HUDEP-2 (cell line): ENCODE data around the gene ZNF33A.
"Not testable (repeated sequence)": the region's sequence is repeated elsewhere in the genome, so short reads cannot be mapped to it uniquely, and the experiment has no call there.

Experiments
- DNase-seq, 76 experiments: peaks; one replicate each; lab custom pipeline; 2025; ENCODE audit not compliant: unreplicated experiment in 76 of 76; lab: John Stamatoyannopoulos, UW

ZNF33A gene

DNA sequence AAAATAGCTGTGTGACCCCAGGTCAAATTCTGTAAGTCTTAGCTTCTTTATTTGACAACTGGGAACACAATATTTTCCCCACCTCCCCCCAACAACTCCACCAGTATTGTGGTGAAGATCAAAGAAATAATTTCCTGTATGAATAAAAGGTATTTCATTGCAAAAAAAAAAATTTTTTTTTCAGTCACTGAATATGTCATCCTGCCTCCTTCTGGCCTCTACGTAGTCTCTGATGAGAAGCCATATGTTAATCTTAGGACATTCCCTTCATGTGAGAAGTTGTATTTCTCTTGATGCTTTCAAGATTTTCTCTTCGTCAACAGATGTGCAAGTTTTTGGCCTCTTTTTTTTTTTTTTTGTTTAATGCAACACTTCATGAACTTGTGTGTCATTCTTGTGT lies 33.0 kb downstream of the ZNF33A start:
- DNase-seq: no peak

DNA sequence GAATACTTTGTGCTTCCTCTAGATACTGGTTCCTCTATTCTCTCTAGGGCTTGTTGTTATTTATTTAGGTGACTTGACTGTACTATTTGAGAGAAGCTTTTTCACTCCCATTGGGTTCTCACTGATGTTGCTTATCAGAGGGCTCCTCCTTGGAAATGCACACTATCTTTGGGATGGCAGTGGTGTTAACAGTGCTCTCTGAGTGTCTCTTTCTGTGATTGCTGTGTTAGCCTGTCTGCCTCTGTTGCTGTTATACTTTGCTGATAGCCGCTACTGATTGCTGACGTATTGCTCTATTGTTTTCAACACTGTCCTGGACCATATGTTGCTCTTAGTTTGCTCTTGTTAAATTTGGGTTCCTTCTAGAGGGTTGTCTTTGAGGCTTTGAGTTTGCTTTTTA lies 34.7 kb downstream of the ZNF33A start:
- DNase-seq: no peak

DNA sequence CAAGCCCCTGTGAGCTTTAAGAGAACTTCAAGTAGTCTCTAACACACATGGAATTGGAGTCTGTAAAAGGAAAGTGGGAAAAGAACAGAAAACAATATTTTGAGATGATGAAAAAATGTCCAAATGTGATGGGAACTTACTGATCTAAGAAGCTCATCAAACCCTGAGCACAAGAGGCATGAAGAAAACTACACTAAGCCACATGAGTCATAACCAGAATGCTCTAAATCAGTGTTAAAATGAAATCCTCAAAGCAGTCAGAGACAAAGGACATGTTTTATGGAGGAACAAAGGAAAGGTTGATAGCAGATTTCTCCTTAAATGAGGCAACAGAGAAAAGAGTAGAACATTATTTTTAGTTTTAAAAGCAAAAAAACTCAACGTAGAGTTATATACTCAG lies 37.2 kb downstream of the ZNF33A start:
- DNase-seq: no peak

DNA sequence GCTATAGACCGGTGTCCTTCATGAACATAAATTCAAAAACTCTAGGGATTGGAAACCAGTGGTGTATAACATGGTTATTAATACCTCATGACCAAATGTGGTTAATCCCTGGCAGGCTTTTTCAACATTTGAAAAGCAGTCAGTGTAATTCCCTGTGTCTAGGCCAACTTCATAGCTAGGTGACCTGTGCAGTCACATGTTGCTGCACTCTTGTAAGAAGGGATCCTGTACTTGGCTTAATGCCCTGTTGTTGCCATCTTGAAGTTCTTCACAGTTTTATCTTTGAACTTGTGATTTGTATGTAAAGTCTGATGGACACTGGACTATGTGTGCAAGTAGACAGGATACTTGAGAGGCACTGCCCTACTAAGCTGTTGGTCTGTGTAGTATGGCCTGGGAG lies 39.7 kb downstream of the ZNF33A start:
- no peak for DNase-seq

DNA sequence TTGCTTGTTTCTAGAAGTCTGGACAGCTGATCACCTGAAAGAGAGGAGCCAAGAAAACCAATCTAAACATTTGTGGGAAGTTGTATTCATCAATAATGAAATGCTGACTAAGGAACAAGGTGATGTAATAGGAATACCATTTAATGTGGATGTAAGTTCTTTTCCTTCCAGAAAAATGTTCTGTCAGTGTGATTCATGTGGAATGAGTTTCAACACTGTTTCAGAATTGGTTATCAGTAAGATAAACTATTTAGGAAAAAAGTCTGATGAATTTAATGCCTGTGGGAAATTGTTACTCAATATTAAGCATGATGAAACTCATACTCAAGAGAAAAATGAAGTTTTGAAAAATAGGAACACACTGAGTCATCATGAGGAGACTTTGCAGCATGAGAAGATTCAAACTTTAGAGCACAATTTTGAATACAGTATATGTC lies 43.9 kb downstream of the ZNF33A start:
- DNase-seq: no peak

DNA sequence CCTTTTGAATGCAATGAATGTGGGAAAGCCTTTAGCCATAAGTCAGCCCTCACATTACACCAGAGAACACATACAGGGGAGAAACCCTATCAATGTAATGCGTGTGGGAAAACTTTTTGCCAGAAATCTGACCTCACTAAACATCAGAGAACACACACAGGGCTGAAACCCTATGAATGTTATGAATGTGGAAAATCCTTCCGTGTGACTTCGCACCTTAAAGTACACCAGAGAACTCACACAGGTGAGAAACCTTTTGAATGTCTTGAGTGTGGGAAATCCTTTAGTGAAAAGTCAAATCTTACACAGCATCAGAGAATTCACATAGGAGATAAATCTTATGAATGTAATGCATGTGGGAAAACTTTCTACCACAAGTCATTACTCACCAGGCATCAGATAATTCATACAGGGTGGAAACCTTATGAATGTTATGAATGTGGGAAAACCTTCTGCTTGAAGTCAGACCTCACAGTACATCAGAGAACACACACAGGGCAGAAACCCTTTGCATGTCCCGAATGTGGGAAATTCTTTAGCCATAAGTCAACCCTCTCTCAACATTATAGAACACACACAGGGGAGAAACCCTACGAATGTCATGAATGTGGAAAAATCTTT lies 44.9 kb downstream of the ZNF33A start:
- not testable (repeated sequence) for DNase-seq

DNA sequence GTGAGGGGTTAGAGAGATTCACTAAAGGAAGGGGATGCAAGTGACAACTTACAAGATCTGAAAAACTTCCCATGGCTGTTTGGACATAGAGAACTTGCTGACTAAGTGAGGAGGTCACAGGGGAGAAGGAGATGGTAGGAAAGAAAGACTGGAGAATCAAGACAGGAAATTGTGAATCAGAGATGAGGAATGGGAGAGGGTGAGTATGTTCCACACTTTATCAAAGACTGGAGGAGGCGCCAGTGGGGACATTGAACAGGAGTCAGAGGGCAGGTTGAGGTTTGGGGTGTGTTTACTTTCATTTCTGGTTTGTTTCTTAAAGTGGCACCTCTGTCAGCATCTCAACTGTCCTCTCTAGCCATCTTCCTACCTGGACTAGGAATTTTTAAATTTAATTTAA lies 59.2 kb downstream of the ZNF33A start:
- DNase-seq: not testable (repeated sequence)

DNA sequence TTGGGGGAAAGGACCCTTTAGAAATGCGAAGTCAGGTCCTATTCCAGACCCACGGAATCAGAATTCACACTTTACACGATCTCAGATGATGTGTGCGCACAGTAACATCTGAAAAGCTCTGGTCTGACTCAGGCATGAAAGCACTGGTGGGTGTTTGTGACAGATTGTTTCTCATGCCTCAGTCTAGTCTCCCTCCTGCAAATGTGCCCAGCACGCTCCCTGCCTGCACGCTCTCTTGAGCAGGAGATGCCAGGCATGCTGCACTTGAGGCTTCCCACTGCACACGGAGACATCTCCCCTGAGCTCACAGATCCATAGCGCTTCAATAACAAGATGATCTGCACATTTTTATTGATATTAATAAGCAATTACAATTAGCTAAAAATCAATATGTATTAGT lies 60.0 kb downstream of the ZNF33A start:
- no peak for DNase-seq

DNA sequence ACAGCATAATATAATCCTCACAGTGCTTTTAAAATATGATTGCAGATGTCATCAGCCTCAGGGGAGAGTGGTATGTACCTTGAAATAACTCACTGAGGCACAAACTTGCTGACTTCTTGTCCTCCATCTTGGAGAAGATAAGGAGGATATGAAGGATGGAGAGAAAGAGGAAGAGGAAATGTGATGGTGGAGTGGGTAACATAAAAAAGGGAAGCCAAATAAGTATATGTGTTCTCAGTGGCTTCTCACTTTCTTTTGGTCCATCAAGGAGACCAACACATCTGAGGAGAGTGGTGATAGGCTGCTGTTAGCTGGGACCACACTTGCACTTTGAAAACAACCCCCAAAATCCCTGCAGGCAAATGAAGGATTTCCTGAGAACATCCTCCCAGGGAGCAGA lies 62.1 kb downstream of the ZNF33A start:
- DNase-seq: no peak

DNA sequence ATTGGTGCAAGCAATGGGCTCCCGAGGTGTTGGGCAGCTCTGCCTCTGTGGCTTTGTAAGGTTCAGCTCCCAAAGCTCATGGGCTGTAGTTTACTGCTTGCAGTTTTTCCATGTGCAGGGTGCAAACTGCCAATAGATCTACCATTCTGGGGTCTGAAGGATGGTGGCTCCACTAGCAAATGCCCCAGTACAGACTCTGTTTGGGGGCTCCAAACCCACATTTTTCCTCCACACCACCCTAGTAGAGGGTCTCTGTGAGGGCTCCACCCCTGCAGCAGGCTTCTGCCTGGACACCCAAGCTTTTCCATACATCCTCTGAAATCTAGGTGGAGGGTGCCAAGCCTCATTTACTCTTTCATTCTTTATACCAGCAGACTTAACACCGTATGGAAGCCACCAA lies 66.2 kb downstream of the ZNF33A start:
- no peak for DNase-seq

DNA sequence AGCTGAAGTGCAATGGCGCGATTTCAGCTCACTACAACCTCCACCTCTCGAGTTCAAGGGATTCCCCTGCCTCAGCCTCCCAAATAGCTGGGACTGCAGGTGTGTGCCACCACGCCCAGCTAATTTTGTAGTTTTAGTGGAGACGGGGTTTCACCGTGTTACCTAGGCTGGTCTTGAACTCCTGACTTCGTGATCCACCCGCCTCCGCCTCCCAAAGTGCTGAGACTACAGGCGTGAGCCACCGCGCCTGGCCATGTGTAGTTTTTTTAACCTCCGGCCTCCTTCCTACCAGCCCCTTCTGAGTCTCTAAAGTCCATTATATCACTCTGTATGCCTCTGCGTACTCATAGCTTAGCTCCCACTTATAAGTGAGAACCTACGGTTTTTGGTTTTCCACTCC lies 82.8 kb downstream of the ZNF33A start:
- DNase-seq: not testable (repeated sequence)

DNA sequence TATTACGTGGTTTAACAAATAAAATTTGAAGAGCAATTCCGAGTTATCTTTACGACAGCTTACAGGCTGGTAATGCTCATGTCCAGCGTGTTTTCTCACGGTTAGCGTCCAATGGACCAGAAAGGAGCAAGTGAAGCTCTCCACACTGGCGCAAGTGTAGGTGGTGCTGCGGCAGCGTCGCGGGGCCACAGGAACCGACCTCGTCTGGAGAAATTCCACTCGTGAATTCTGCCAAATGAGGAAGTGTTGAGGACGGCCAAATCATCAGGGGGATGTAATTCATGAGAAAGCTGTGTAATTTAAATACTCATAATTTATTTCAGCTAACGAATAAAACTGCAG lies 83.3 kb downstream of the ZNF33A start:
- DNase-seq: peak in 2 of 76 experiments; percentile 23 to 51

DNA sequence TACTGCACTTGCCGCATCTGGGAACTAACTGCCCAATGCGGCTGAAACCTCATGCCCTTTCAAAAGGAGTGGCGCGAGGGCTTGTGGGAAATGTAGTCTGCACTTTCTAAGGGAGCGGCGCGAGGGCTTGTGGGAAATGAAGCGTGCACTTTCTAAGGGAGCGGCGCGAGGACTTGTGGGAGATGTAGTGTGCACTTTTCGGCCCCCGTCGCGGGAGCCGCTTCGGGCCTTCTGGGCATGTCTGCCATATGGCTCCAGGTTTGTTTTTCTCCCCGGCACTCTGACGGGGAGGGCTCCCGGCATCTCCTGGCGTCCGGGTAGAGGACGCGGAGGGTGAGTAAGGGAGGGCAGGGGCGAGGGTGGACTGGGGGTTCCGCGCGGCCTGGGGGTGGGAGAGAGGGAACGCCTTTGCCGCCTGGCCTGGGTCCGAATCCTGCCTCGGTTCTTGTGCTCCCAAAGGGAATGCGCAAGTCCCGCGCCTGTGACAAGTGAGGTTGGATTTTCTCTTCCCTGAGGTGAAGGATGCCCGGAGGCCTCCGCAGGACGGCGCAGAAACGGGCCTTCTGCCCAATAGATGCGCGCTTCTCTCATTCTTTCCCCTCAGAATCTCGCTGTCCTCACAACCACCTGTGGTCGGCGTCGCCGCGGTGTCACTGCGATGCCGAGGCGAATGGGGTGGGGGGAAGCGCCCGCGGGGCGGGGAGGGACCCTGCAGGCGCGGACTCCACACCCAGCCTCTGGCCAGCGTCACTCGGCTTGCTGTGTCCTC lies 83.9 kb downstream of the ZNF33A start, which contains the start of gene ZNF37A:
ZNF37A (plus strand) TSS at position 180 of the 769 bp plus-strand sequence. CDS start 2,281 bp downstream, outside the sequence.
- peak in 75 of 76 experiments; percentile 30 to 93 (median 85) for DNase-seq

DNA sequence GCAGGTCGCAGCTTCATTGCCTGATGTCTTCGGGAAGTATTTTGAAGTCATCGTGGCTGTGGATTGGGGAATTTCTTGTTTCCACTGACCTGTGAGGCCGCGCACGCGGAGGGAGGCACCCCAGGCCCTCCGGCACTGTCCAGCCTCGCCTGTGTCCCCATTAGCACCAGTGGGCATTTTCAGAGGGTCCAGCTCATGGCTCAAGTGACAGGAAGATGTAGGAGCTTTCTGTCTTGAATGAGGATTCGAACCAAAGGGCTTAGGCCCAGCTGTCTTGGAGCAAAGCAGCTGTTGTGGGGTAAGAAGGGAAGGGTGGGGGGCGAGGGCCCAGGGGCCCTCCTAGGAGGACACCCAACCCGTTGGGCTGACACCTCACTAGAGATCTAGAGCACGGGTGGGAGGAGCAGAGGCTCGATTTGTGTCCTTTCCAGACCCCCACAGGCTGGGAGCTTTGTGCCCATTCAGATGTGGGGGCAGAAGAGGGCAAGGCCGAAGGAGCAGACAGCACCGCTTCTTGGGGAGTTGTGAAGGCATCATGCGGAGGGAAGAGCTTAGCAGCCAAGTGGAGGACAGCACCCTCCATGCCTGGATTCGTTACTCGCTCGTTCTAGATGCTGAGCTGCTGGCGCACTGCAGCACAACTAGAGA lies 84.6 kb downstream of the ZNF33A start:
- DNase-seq: peak in 2 of 76 experiments; percentile 30 to 41

DNA sequence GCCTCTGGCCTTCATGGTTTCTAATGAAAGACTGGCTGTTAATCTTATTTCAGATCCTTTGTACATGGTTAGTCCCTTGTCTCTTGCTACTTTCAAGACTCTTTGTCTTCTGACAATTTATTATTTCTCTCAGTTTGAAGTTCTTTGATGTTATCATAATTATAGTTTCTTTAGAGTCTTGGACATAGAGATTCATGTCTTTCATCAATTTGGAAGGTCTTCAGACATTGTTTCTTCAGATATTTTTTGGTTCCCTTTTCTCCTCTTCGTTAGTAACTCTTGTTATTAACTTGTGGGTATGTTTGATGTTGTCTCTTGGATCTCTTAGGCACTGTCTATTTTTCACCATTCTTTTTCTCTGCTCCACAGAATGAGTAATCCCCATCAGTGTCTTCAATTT lies 92.4 kb downstream of the ZNF33A start:
- no peak for DNase-seq

DNA sequence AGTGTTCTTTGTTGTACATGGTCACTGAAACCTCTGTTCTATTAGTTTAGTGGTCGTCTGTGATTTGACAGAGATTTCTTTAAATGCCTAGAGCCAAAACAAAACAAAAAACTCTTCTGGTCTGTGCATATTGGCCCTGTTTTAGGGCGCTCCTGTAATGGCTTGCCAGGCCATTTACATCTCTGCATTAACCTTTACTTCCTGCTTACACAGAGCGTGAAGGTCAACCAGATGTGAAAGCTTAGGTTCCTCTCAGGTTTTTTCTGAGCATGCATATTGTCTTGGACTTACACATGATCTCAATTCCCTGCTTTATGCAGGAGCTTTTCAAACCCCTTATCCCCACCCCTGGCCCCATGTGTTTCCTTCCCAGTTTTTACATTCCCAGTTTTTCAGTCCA lies 93.3 kb downstream of the ZNF33A start:
- DNase-seq: no peak

DNA sequence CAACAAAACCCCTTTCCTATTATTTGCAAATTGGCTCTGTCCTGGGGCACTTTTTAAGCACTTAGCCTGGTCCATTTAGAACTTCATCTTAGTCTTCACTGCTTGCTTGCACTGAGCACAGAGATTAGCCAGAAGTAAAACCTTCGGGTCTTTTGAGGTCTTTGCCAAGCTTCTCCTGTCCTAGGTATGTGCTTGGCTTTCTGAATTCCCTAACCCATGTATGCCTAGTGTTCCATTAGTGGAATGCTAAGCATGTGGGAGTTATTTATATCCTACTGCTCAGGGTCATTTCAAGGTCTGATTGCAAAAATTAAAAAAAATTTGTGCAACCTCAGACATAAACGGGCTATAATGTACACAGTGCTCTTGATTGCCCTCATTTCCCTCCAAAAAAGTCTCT lies 101.7 kb downstream of the ZNF33A start:
- DNase-seq: no peak
